Testis (tissue), 3 donors: ENCODE data around the gene CRIM1. TPM values are rescaled to one million over a fixed set of nuclear protein-coding genes. Genes with fewer than 3 reads are reported as not detected.

Source experiments
- DNase-seq: peaks from one replicate; pipeline ENCODE4 v3.0.0-alpha.2; 2019
- H3K27ac ChIP-seq, 2 donors: fragments of 200-600 bp; sonication (generic); one replicate each; pipeline ENCODE4 v1.5.1; 2019
- H3K27me3 ChIP-seq: fragments of 200-600 bp; sonication (generic); one replicate; pipeline ENCODE4 v1.5.1; 2019
- H3K36me3 ChIP-seq: fragments of 200-600 bp; sonication (generic); one replicate; pipeline ENCODE4 v1.5.1; 2017; ENCODE audit warnings: low read depth; ENCODE audit errors: missing control alignments
- H3K4me1 ChIP-seq: fragments of 200-600 bp; sonication (generic); one replicate; pipeline ENCODE4 v1.5.1; 2019
- H3K4me3 ChIP-seq, 2 donors: fragments of 200-600 bp; sonication (generic); one replicate each; pipeline ENCODE4 v1.5.1; 2017 to 2019
- H3K9me3 ChIP-seq: fragments of 200-600 bp; sonication (generic); one replicate; pipeline ENCODE4 v1.5.1; 2017
- CTCF ChIP-seq, 3 experiments: fragments of 450-650 bp in 2 of 3; fragments of 200-600 bp in 1 of 3; sonication (generic) in 1 of 3; IDR thresholded peaks; one replicate each; pipeline ENCODE4 v1.5.1; 2016 to 2019; ENCODE audit warnings: antibody characterized with exemption in 3 of 3, mild to moderate bottlenecking in 2 of 3, moderate library complexity in 1 of 3
- POLR2A ChIP-seq: fragments of 450-650 bp; IDR thresholded peaks from one replicate; pipeline ENCODE4 v1.6.1; 2017; ENCODE audit warnings: antibody characterized with exemption, mild to moderate bottlenecking, moderate library complexity
- WGBS, 2 donors: methylation state at CpG; one replicate each; pipeline ENCODE4 v1.1.5; 2018; 5-methylcytosine and 5-hydroxymethylcytosine counted together
- intact Hi-C: fragments of 100-400 bp; cut with DNase I; formaldehyde crosslinking; loops from one replicate; pipeline ENCODE4 v1.15.1; 2023; ENCODE audit warnings: low total_unique reads
- polyA plus RNA-seq: library from polyadenylated mRNA; stranded (reverse); fragments of 350-450 nt; fragmentation: Illumina TruSeq; extraction: RNeasy Lipid Tissue Mini Kit (QIAGEN cat#74804); gene quantifications from one replicate; pipeline ENCODE4 v1.2.3, GENCODE V29; 2014; ENCODE audit warnings: low read depth, low replicate concordance; ENCODE audit not compliant: insufficient read depth
- total RNA-seq, 2 donors: library from RNA; depleted of rRNA; stranded (reverse); fragments of >200 nt; gene quantifications; one replicate each; pipeline ENCODE4 v1.2.3, GENCODE V29; 2016

CRIM1 gene
- total and polyA plus RNA-seq, 3 donors from 2014 or later, result 38.2 to 94.1 (median 68.4) TPM

- H3K4me1 ChIP-seq, result peaks cover 7% of the 10 kb centered on the region
- intact Hi-C loops, result no loop called here
Measured at GRCh38 chr2:36451512-36451911, 95.9 kb downstream of the CRIM1 start.

GRCh38 chr2:36452260-36452659 is 96.7 kb downstream of the CRIM1 start:
- peaks cover 11% of the 10 kb centered on the region for H3K4me1 ChIP-seq

More at GRCh38 chr2:36451512-36451911, 95.9 kb downstream of the CRIM1 start:
- no peak for DNase-seq
- Histone ChIP-seq H3K4me3 (no peak overlapping the region), H3K27me3 (no peaks in the 10 kb centered on the region), H3K27ac (peak overlapping the region in 1 of 2 donors; percentile 53), H3K9me3 (no peaks in the 10 kb centered on the region), H3K36me3 (no peaks in the 10 kb centered on the region)
- WGBS, 2 donors, result 55 to 62% methylated on average over 5 of the region's 5 CpGs
- no peak for TF ChIP-seq CTCF (IDR thresholded peaks at IDR 0.05)
- no peak for TF ChIP-seq POLR2A

GRCh38 chr2:36453652-36454051 is 98.1 kb downstream of the CRIM1 start:
- Histone ChIP-seq H3K27ac (no peak overlapping the region), H3K9me3 (no peaks in the 10 kb centered on the region), H3K4me3 (no peak overlapping the region), H3K36me3 (no peaks in the 10 kb centered on the region), H3K27me3 (no peaks in the 10 kb centered on the region), H3K4me1 (peaks cover 11% of the 10 kb centered on the region)
- TF ChIP-seq POLR2A (no peak), CTCF (IDR thresholded peaks at IDR 0.05) (no peak)
- 90 to 92% methylated on average over 3 of the region's 3 CpGs for WGBS, 2 donors
- intact Hi-C loops, result no loop called here
- no peak for DNase-seq

More at GRCh38 chr2:36452260-36452659, 96.7 kb downstream of the CRIM1 start:
- TF ChIP-seq CTCF (IDR thresholded peaks at IDR 0.05) (no peak), POLR2A (no peak)
- Histone ChIP-seq H3K27ac (peak overlapping the region in 1 of 2 donors; percentile 53), H3K27me3 (no peaks in the 10 kb centered on the region), H3K36me3 (no peaks in the 10 kb centered on the region), H3K4me3 (no peak overlapping the region), H3K9me3 (no peaks in the 10 kb centered on the region)
- intact Hi-C loops, result no loop called here
- WGBS, 2 donors, result 49 to 66% methylated on average over 3 of the region's 3 CpGs
- no peak for DNase-seq

- Histone ChIP-seq H3K4me1 (peaks cover 11% of the 10 kb centered on the region), H3K27ac (peak overlapping the region in 1 of 2 donors; percentile 11), H3K36me3 (no peaks in the 10 kb centered on the region), H3K9me3 (no peaks in the 10 kb centered on the region), H3K27me3 (no peaks in the 10 kb centered on the region), H3K4me3 (no peak overlapping the region)
- no peak for TF ChIP-seq POLR2A
- no peak for TF ChIP-seq CTCF (IDR thresholded peaks at IDR 0.05)
- intact Hi-C loops, result no loop called here
- 76% methylated on average over 4 of the region's 4 CpGs for WGBS, 2 donors
- DNase-seq, result no peak
Measured at GRCh38 chr2:36455011-36455410, 99.4 kb downstream of the CRIM1 start.

- H3K4me3 ChIP-seq, result no peak overlapping the region
- intact Hi-C loops, result no loop called here
- no peaks in the 10 kb centered on the region for H3K36me3 ChIP-seq
- WGBS, 2 donors, result 43 to 70% methylated on average over 4 of the region's 4 CpGs
- no peaks in the 10 kb centered on the region for H3K9me3 ChIP-seq
- peaks cover 11% of the 10 kb centered on the region for H3K4me1 ChIP-seq
- H3K27me3 ChIP-seq, result no peaks in the 10 kb centered on the region
- no peak for TF ChIP-seq POLR2A
- no peak for TF ChIP-seq CTCF (IDR thresholded peaks at IDR 0.05)
- no peak for DNase-seq
- peak overlapping the region in 1 of 2 donors; percentile 51 for H3K27ac ChIP-seq
Measured at GRCh38 chr2:36455788-36456187, 100.2 kb downstream of the CRIM1 start.
